ENCODE data around the gene CREB5. TPM values are rescaled to one million over a fixed set of nuclear protein-coding genes. Genes with fewer than 3 reads are reported as not detected.

CREB5 gene
- total and polyA plus RNA-seq, 2 of the 8 experiments (the other 6 are each of a cell fraction or from before 2014, with no cell fraction given) = 2.4 to 2.7 TPM

DNA sequence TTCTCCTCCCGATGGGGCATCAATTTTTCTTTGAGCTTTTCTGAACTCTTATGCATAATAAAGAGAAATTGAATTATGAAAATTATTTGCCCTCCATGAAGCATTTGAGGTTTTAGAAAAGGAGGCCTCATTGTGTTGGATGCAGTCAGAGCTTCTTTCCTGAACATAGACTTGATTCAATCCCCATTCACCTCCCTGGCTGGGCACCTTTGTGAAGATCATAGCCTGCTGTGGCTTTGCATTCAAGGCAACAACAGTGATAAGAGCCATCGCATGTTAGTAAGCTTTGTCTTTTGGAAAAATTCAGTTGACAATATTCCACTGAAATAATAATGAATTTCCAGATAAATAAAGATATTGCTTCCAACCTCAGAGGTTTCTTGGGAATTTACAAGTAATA is 458.8 kb downstream of the CREB5 start:
- Histone ChIP-seq H3K18ac (ENCODE audit: extremely low read depth, low read length) (no peak overlapping the region), H2AFZ (ENCODE audit: low read length) (no peak overlapping the region), H3K4me3 (ENCODE audit: extremely low read depth in 1 of 4, insufficient read depth in 2 of 4, low read depth in 3 of 4, low read length in 4 of 4) (no peak overlapping the region), H3K56ac (replicated peaks; ENCODE audit: insufficient read length, low read depth, low read length) (no peak overlapping the region), H2BK12ac (ENCODE audit: low read depth, low read length) (no peak overlapping the region), H3K9ac (replicated peaks in 1 of 4; ENCODE audit: extremely low read depth in 1 of 4, low read depth in 3 of 4, low read length in 3 of 4) (no peak overlapping the region), H2BK15ac (ENCODE audit: low read length) (no peak overlapping the region), H4K5ac (ENCODE audit: insufficient read length, low read depth, low read length) (no peak overlapping the region), H3K23ac (ENCODE audit: insufficient read length) (no peak overlapping the region), H3K27ac (ENCODE audit: low read depth, low read length) (no peak overlapping the region), H4K91ac (replicated peaks; ENCODE audit: insufficient read length, low read length) (no peak overlapping the region), H3K79me2 (ENCODE audit: control insufficient read depth in 1 of 2, insufficient read depth in 2 of 2, low read length in 2 of 2) (no peaks in the 10 kb centered on the region), H3K4me2 (ENCODE audit: insufficient read depth in 1 of 2, low read depth in 2 of 2, low read length in 2 of 2) (no peak overlapping the region), H2AK5ac (ENCODE audit: low read depth, low read length) (no peak overlapping the region), H3K4ac (replicated peaks; ENCODE audit: insufficient read length, low read depth, low read length) (no peak overlapping the region), H3K79me1 (ENCODE audit: low read depth, low read length) (no peaks in the 10 kb centered on the region), H2BK120ac (replicated peaks; ENCODE audit: low read depth, low read length) (no peak overlapping the region), H3K23me2 (ENCODE audit: low read depth, low read length) (no peaks in the 10 kb centered on the region), H3K4me1 (replicated peaks in 1 of 4; ENCODE audit: control insufficient read depth in 3 of 4, insufficient read depth in 4 of 4, low read length in 3 of 4) (no peaks in the 10 kb centered on the region), H3K14ac (ENCODE audit: insufficient read length) (no peak overlapping the region), H2BK20ac (ENCODE audit: low read length) (no peak overlapping the region), H2BK5ac (ENCODE audit: low read depth, low read length) (no peak overlapping the region), H3K9me3 (ENCODE audit: insufficient read depth in 2 of 2, low read depth in 1 of 2, low read length in 1 of 2) (no peaks in the 10 kb centered on the region), H4K8ac (ENCODE audit: extremely low read depth, insufficient read depth, low read length) (no peak overlapping the region), H3K27me3 (replicated peaks in 1 of 4; ENCODE audit: control insufficient read depth in 3 of 4, extremely low read depth in 1 of 4, insufficient read depth in 3 of 4, low read length in 3 of 4) (0 out of 7 replicates have a peak, but pooled peaks cover 0 to 2% (median 0%) of the 10 kb centered on the region in 4 experiments), H4K20me1 (replicated peaks in 1 of 2; ENCODE audit: control insufficient read depth in 1 of 2, insufficient read depth in 2 of 2, low read length in 2 of 2) (no peaks in the 10 kb centered on the region), H3K36me3 (ENCODE audit: control insufficient read depth in 2 of 4, insufficient read depth in 4 of 4, low read length in 3 of 4) (no peaks in the 10 kb centered on the region)
- no peak for DNase-seq (ENCODE audit: low read depth in 1 of 2, low spot score in 2 of 2)
- ChIA-PET POLR2A (ENCODE audit: partially characterized antibody) (interaction anchor here (1.1 kb wide), 1 partner anchor 10 kb away, joined by 4 read pairs; no protein-coding TSS in a partner anchor), CTCF (ENCODE audit: partially characterized antibody) (interaction anchor here (0.6 to 2.2 kb wide), 6 partner anchors 12 to 519 kb away, joined by 3 to 12 read pairs (median 4); no protein-coding TSS in a partner anchor)
- TF ChIP-seq NANOG (IDR thresholded peaks at IDR 0.05; ENCODE audit: insufficient read depth, low read depth, low read length, poor library complexity, severe bottlenecking) = peak; percentile 84
- TF ChIP-seq KDM4A (IDR thresholded peaks at IDR 0.05; ENCODE audit: low read depth, low read length, severe bottlenecking) = no peak
- no peak for TF ChIP-seq PHF8 (conservative IDR thresholded peaks at IDR 0.05; ENCODE audit: low read depth, low read length)
- no peak for TF ChIP-seq ZNF274 (IDR thresholded peaks at IDR 0.05; ENCODE audit: borderline replicate concordance, extremely low read depth, low read length)
- no peak for FAIRE-seq
- 82% methylated on average over 2 of the region's 2 CpGs; no CpG with 5 or more reads in 1 of the 2 experiments for WGBS, 2 experiments (ENCODE audit: extremely low coverage in 1 of 2, insufficient coverage in 1 of 2, insufficient read length in 1 of 2, insufficient replicate concordance in 2 of 2, low coverage in 1 of 2, low lambda C conversion rate in 2 of 2, missing lambda C conversion rate in 1 of 2)
